H7 (cell line): ENCODE measurements around the gene GOSR2. TPM values are rescaled to one million over a fixed set of nuclear protein-coding genes. Genes with fewer than 3 reads are reported as not detected.
A peak's percentile ranks its signal among the peaks of the same experiment; 100 is the strongest.

Experiments used
- DNase-seq: peaks from one replicate; pipeline ENCODE4 v3.0.0; 2012
- H3K27me3 ChIP-seq: 2 replicates; pipeline ENCODE4 v1.6.0; 2011; ENCODE audit warnings: mild to moderate bottlenecking, low read length; ENCODE audit not compliant: control insufficient read depth, insufficient read depth
- H3K36me3 ChIP-seq: replicated peaks from 2 replicates; pipeline ENCODE4 v1.5.1; 2011; ENCODE audit warnings: low read length; ENCODE audit not compliant: control insufficient read depth, insufficient read depth
- H3K4me3 ChIP-seq: 2 replicates; pipeline ENCODE4 v1.5.1; 2011; ENCODE audit warnings: low read depth, mild to moderate bottlenecking, control low read depth, low read length, moderate library complexity; ENCODE audit not compliant: insufficient read depth
- total RNA-seq: library from RNA; depleted of rRNA; stranded (reverse); fragments of >200 nt; shearing (Covaris generic); gene quantifications from 2 replicates; pipeline ENCODE4 v1.2.3, GENCODE V29; 2014

GOSR2 gene
- total RNA-seq, 1 experiment from 2014 or later: 23.2 TPM

- Histone ChIP-seq H3K36me3 (peaks cover 38% of the 10 kb centered on the region), H3K4me3 (no peak overlapping the region), H3K27me3 (no peaks in the 10 kb centered on the region)
- DNase-seq: no peak
Measured at GRCh38 chr17:46930051-46930450, 7.1 kb downstream of the GOSR2 start.

GRCh38 chr17:46931596-46931995, 8.6 kb downstream of the GOSR2 start:
- Histone ChIP-seq H3K4me3 (no peak overlapping the region), H3K27me3 (no peaks in the 10 kb centered on the region), H3K36me3 (peaks cover 49% of the 10 kb centered on the region)
- DNase-seq: no peak

GRCh38 chr17:46935658-46936266, 12.8 kb downstream of the GOSR2 start:
- no peak for DNase-seq
- peaks cover 64% of the 10 kb centered on the region for H3K36me3 ChIP-seq
- H3K27me3 ChIP-seq: no peaks in the 10 kb centered on the region
- no peak overlapping the region for H3K4me3 ChIP-seq

- DNase-seq: peak; percentile 85
- Histone ChIP-seq H3K4me3 (no peak overlapping the region), H3K36me3 (peaks cover 27% of the 10 kb centered on the region), H3K27me3 (no peaks in the 10 kb centered on the region)
Measured at GRCh38 chr17:46940692-46941404, 17.9 kb downstream of the GOSR2 start.

- peaks cover 17% of the 10 kb centered on the region for H3K36me3 ChIP-seq
- H3K27me3 ChIP-seq: no peaks in the 10 kb centered on the region; the same call in 1 of the 2 replicates
- H3K4me3 ChIP-seq: no peak overlapping the region
- DNase-seq: peak; percentile 87
Measured at GRCh38 chr17:46942441-46943217, 19.7 kb downstream of the GOSR2 start.

GRCh38 chr17:46943218-46943500, 20.2 kb downstream of the GOSR2 start:
- H3K27me3 ChIP-seq: no peaks in the 10 kb centered on the region; the same call in 1 of the 2 replicates
- no peak for DNase-seq

GRCh38 chr17:46943501-46944393, 20.8 kb downstream of the GOSR2 start:
- Histone ChIP-seq H3K27me3 (no peaks in the 10 kb centered on the region; the same call in 1 of the 2 replicates), H3K36me3 (peaks cover 10% of the 10 kb centered on the region), H3K4me3 (no peak overlapping the region)
- peak; percentile 77 for DNase-seq

More at GRCh38 chr17:46943218-46943500, 20.2 kb downstream of the GOSR2 start:
- Histone ChIP-seq H3K36me3 (peaks cover 14% of the 10 kb centered on the region), H3K4me3 (no peak overlapping the region)

GRCh38 chr17:46944931-46945330, 22.0 kb downstream of the GOSR2 start:
- H3K27me3 ChIP-seq: no peaks in the 10 kb centered on the region; the same call in 1 of the 2 replicates
- H3K4me3 ChIP-seq: no peak overlapping the region
- no peaks in the 10 kb centered on the region; the same call in 1 of the 2 replicates for H3K36me3 ChIP-seq
- no peak for DNase-seq

- Histone ChIP-seq H3K27me3 (no peaks in the 10 kb centered on the region; the same call in 1 of the 2 replicates), H3K36me3 (no peaks in the 10 kb centered on the region), H3K4me3 (no peak overlapping the region)
- DNase-seq: no peak
Measured at GRCh38 chr17:46947216-46947615, 24.3 kb downstream of the GOSR2 start.

- DNase-seq: no peak
- Histone ChIP-seq H3K4me3 (no peak overlapping the region), H3K27me3 (no peaks in the 10 kb centered on the region; the same call in 1 of the 2 replicates), H3K36me3 (no peaks in the 10 kb centered on the region)
Measured at GRCh38 chr17:46948544-46948943, 25.6 kb downstream of the GOSR2 start.

GRCh38 chr17:46949291-46950174, 26.6 kb downstream of the GOSR2 start:
- Histone ChIP-seq H3K4me3 (no peak overlapping the region), H3K36me3 (no peaks in the 10 kb centered on the region), H3K27me3 (no peaks in the 10 kb centered on the region; the same call in 1 of the 2 replicates)
- no peak for DNase-seq

GRCh38 chr17:46950342-46950996, 27.5 kb downstream of the GOSR2 start:
- Histone ChIP-seq H3K36me3 (no peaks in the 10 kb centered on the region), H3K27me3 (no peaks in the 10 kb centered on the region; the same call in 1 of the 2 replicates), H3K4me3 (no peak overlapping the region)
- DNase-seq: no peak
